Measurements from ENCODE around the gene SPECC1L.
"Not testable (repeated sequence)": the region's sequence is repeated elsewhere in the genome, so short reads cannot be mapped to it uniquely, and the experiment has no call there.

The SPECC1L gene

GRCh38 chr22:24274696-24275405 lies 4.2 kb downstream of the SPECC1L start:
- H3K4me3 ChIP-seq (replicated peaks; ENCODE audit: low read depth, low read length); DNase-seq (ENCODE audit: extremely low read depth, low read depth): not testable (repeated sequence)
- TF ChIP-seq CTCF (IDR thresholded peaks at IDR 0.05; ENCODE audit: low read depth, low read length, missing control alignments), result peak; percentile 7

- DNase-seq (ENCODE audit: extremely low read depth, low read depth); H3K4me3 ChIP-seq (replicated peaks; ENCODE audit: low read depth, low read length): not testable (repeated sequence)
Observed at GRCh38 chr22:24280363-24280762, 9.7 kb downstream of the SPECC1L start.

- DNase-seq (ENCODE audit: extremely low read depth, low read depth), result no peak
- no peak for TF ChIP-seq CTCF (IDR thresholded peaks at IDR 0.05; ENCODE audit: low read depth, low read length, missing control alignments)
- H3K4me3 ChIP-seq (replicated peaks; ENCODE audit: low read depth, low read length), result no peak overlapping the region
Observed at GRCh38 chr22:24282401-24282800, 11.8 kb downstream of the SPECC1L start.

GRCh38 chr22:24284747-24285203 lies 14.1 kb downstream of the SPECC1L start:
- TF ChIP-seq CTCF (IDR thresholded peaks at IDR 0.05; ENCODE audit: low read depth, low read length, missing control alignments), result no peak
- no peak for DNase-seq (ENCODE audit: extremely low read depth, low read depth)
- H3K4me3 ChIP-seq (replicated peaks; ENCODE audit: low read depth, low read length), result no peak overlapping the region

- H3K4me3 ChIP-seq (replicated peaks; ENCODE audit: low read depth, low read length), result no peak overlapping the region
- DNase-seq (ENCODE audit: extremely low read depth, low read depth), result no peak
- TF ChIP-seq CTCF (IDR thresholded peaks at IDR 0.05; ENCODE audit: low read depth, low read length, missing control alignments), result no peak
Observed at GRCh38 chr22:24285245-24285644, 14.6 kb downstream of the SPECC1L start.

GRCh38 chr22:24287212-24287611 lies 16.6 kb downstream of the SPECC1L start:
- not testable (repeated sequence) for DNase-seq (ENCODE audit: extremely low read depth, low read depth); H3K4me3 ChIP-seq (replicated peaks; ENCODE audit: low read depth, low read length)

- not testable (repeated sequence) for H3K4me3 ChIP-seq (replicated peaks; ENCODE audit: low read depth, low read length); DNase-seq (ENCODE audit: extremely low read depth, low read depth)
Observed at GRCh38 chr22:24287801-24288200, 17.2 kb downstream of the SPECC1L start.

- TF ChIP-seq CTCF (IDR thresholded peaks at IDR 0.05; ENCODE audit: low read depth, low read length, missing control alignments), result no peak
- peak; percentile 52 for DNase-seq (ENCODE audit: extremely low read depth, low read depth)
- no peak overlapping the region for H3K4me3 ChIP-seq (replicated peaks; ENCODE audit: low read depth, low read length)
Observed at GRCh38 chr22:24289114-24289513, 18.5 kb downstream of the SPECC1L start.

Measured in HFF-Myc (cell line).